ENCODE data around the gene DIDO1.

DIDO1 gene

GRCh38 chr20:62967628-62968351 is 41.5 kb upstream of the DIDO1 start:
- Histone ChIP-seq H3K9me3 (ENCODE audit: insufficient read depth, low read length) (no peaks in the 10 kb centered on the region), H3K27me3 (ENCODE audit: low read length) (no peaks in the 10 kb centered on the region), H4K20me1 (ENCODE audit: low read depth, low read length) (no peaks in the 10 kb centered on the region), H3K79me2 (ENCODE audit: insufficient read depth, low read length) (no peaks in the 10 kb centered on the region), H3K27ac (ENCODE audit: low read depth, low read length) (no peak overlapping the region), H3K4me2 (ENCODE audit: low read depth, low read length, poor library complexity, severe bottlenecking) (no peak overlapping the region), H2AFZ (ENCODE audit: low read depth, low read length, severe bottlenecking) (no peak overlapping the region), H3K9ac (ENCODE audit: low read length) (no peak overlapping the region), H3K36me3 (ENCODE audit: low read length) (no peaks in the 10 kb centered on the region), H3K9me2 (replicated peaks; ENCODE audit: insufficient read depth, low read length) (no peaks in the 10 kb centered on the region), H3K4me3 (ENCODE audit: insufficient read depth, low read length, poor library complexity, severe bottlenecking) (no peak overlapping the region), H3F3A (ENCODE audit: insufficient read depth) (no peaks in the 10 kb centered on the region)
- TF ChIP-seq CTCF (IDR thresholded peaks at IDR 0.05; ENCODE audit: insufficient read depth, low read length, poor library complexity, severe bottlenecking) (no peak), EZH2phosphoT487 (conservative IDR thresholded peaks at IDR 0.05; ENCODE audit: low read length) (no peak)

GRCh38 chr20:62967149-62967501 is 40.8 kb upstream of the DIDO1 start:
- TF ChIP-seq EZH2phosphoT487 (conservative IDR thresholded peaks at IDR 0.05; ENCODE audit: low read length) (no peak), CTCF (IDR thresholded peaks at IDR 0.05; ENCODE audit: insufficient read depth, low read length, poor library complexity, severe bottlenecking) (no peak)
- H3K9ac ChIP-seq (ENCODE audit: low read length) = no peak overlapping the region
- H3K4me3 ChIP-seq (ENCODE audit: insufficient read depth, low read length, poor library complexity, severe bottlenecking) = no peak overlapping the region
- no peaks in the 10 kb centered on the region for H3K79me2 ChIP-seq (ENCODE audit: insufficient read depth, low read length)
- no peaks in the 10 kb centered on the region for H3K9me3 ChIP-seq (ENCODE audit: insufficient read depth, low read length)
- H3K27ac ChIP-seq (ENCODE audit: low read depth, low read length) = no peak overlapping the region
- no peaks in the 10 kb centered on the region for H3K27me3 ChIP-seq (ENCODE audit: low read length)
- H4K20me1 ChIP-seq (ENCODE audit: low read depth, low read length) = no peaks in the 10 kb centered on the region
- no peaks in the 10 kb centered on the region for H3F3A ChIP-seq (ENCODE audit: insufficient read depth)
- no peaks in the 10 kb centered on the region for H3K36me3 ChIP-seq (ENCODE audit: low read length)
- no peak overlapping the region for H2AFZ ChIP-seq (ENCODE audit: low read depth, low read length, severe bottlenecking)
- no peak overlapping the region for H3K4me2 ChIP-seq (ENCODE audit: low read depth, low read length, poor library complexity, severe bottlenecking)
- H3K9me2 ChIP-seq (replicated peaks; ENCODE audit: insufficient read depth, low read length) = no peaks in the 10 kb centered on the region

- H3K27ac ChIP-seq (ENCODE audit: low read depth, low read length) = no peak overlapping the region
Observed at GRCh38 chr20:62966212-62967148, 40.2 kb upstream of the DIDO1 start.

More at GRCh38 chr20:62966212-62967148, 40.2 kb upstream of the DIDO1 start:
- no peaks in the 10 kb centered on the region for H4K20me1 ChIP-seq (ENCODE audit: low read depth, low read length)
- no peaks in the 10 kb centered on the region for H3F3A ChIP-seq (ENCODE audit: insufficient read depth)
- H3K9me3 ChIP-seq (ENCODE audit: insufficient read depth, low read length) = no peaks in the 10 kb centered on the region
- no peaks in the 10 kb centered on the region for H3K9me2 ChIP-seq (replicated peaks; ENCODE audit: insufficient read depth, low read length)
- no peaks in the 10 kb centered on the region for H3K27me3 ChIP-seq (ENCODE audit: low read length)
- H3K4me3 ChIP-seq (ENCODE audit: insufficient read depth, low read length, poor library complexity, severe bottlenecking) = no peak overlapping the region
- H3K4me2 ChIP-seq (ENCODE audit: low read depth, low read length, poor library complexity, severe bottlenecking) = no peak overlapping the region
- no peaks in the 10 kb centered on the region for H3K36me3 ChIP-seq (ENCODE audit: low read length)
- no peak overlapping the region for H3K9ac ChIP-seq (ENCODE audit: low read length)
- H2AFZ ChIP-seq (ENCODE audit: low read depth, low read length, severe bottlenecking) = no peak overlapping the region
- TF ChIP-seq CTCF (IDR thresholded peaks at IDR 0.05; ENCODE audit: insufficient read depth, low read length, poor library complexity, severe bottlenecking) (no peak), EZH2phosphoT487 (conservative IDR thresholded peaks at IDR 0.05; ENCODE audit: low read length) (no peak)
- H3K79me2 ChIP-seq (ENCODE audit: insufficient read depth, low read length) = no peaks in the 10 kb centered on the region

Measured in SU-DHL-6 (cell line).